ENCODE results near the gene WDR88. TPM values are rescaled to one million over a fixed set of nuclear protein-coding genes. Genes with fewer than 3 reads are reported as not detected.

The WDR88 gene
- total and polyA plus RNA-seq, 12 donors: 0.03 to 0.11 TPM; not detected in 10

GRCh38 chr19:33130433-33130832, 1.5 kb upstream of the WDR88 start:
- Histone ChIP-seq H3K4me1 (replicated peaks in 1 of 2) (peaks cover 0 to 11% of the 10 kb centered on the region in 2 donors), H3K9me3 (replicated peaks in 1 of 3) (no peaks in the 10 kb centered on the region), H3K27ac (peak overlapping the region in 1 of 5 donors; percentile 49), H3K36me3 (replicated peaks in 1 of 2) (peaks cover 0 to 20% of the 10 kb centered on the region in 2 donors), H3K27me3 (no peaks in the 10 kb centered on the region), H3K4me3 (no peak overlapping the region)
- TF ChIP-seq POLR2A (IDR thresholded peaks at IDR 0.05) (no peak), CTCF (IDR thresholded peaks at IDR 0.05) (no peak)
- no peak for DNase-seq
- intact Hi-C loops (cut with DNase I): no loop called here
- 61 to 64% (median 64%) methylated on average over 5 to 6 of the region's 6 CpGs for WGBS, 4 donors

- no peaks in the 10 kb centered on the region for H3K9me3 ChIP-seq (replicated peaks in 1 of 3)
- peaks cover 0 to 11% of the 10 kb centered on the region in 2 donors for H3K36me3 ChIP-seq (replicated peaks in 1 of 2)
- intact Hi-C loops (cut with DNase I): no loop called here
- no peak overlapping the region for H3K4me3 ChIP-seq
- TF ChIP-seq CTCF (IDR thresholded peaks at IDR 0.05) (no peak), POLR2A (IDR thresholded peaks at IDR 0.05) (no peak)
- 78 to 87% (median 84%) methylated on average over 8 to 15 of the region's 15 CpGs for WGBS, 4 donors
- no peaks in the 10 kb centered on the region for H3K27me3 ChIP-seq
- no peak for DNase-seq
- H3K4me1 ChIP-seq (replicated peaks in 1 of 2): peaks cover 0 to 11% of the 10 kb centered on the region in 2 donors
- no peak overlapping the region for H3K27ac ChIP-seq
Measured at GRCh38 chr19:33132425-33132824, 511 bp downstream of the WDR88 start.

DNA sequence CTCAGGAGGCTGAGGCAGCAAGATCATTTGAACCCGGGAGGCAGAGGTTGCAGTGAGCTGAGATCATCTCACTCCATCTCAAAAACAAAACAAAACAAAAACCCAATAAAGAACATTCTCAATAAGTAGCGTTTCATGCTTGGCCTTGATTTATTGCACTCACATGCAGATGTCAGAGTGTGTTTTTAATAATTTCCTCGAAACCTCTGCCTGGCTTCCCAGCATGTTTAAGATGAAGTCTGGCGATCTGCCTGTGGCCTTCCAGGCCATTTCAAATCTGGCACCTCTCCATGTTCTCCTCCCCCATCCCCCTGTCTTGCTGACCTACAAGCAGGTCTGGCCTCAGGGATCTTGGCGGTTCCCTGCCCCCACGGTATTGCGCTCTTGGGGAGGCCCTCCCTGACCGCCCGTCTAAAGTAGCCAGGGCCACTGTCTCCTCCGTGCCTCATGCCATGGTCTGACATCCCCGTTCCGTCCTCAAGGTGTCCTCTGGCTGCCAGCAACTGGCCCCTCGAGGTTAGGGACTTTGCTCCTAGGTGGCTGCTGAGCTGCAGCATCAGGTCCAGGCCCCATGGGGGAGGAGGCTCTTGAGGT, 1.6 kb downstream of the WDR88 start:
- TF ChIP-seq CTCF (IDR thresholded peaks at IDR 0.05): peak in 1 of 6 experiments; percentile 3
- TF ChIP-seq POLR2A (IDR thresholded peaks at IDR 0.05): no peak
- Histone ChIP-seq H3K9me3 (replicated peaks in 1 of 3) (no peaks in the 10 kb centered on the region), H3K4me1 (replicated peaks in 1 of 2) (peaks cover 0 to 11% of the 10 kb centered on the region in 2 donors), H3K27me3 (no peaks in the 10 kb centered on the region), H3K36me3 (replicated peaks in 1 of 2) (peaks cover 0 to 5% of the 10 kb centered on the region in 2 donors), H3K4me3 (no peak overlapping the region), H3K27ac (no peak overlapping the region)
- WGBS, 4 donors: 23 to 30% (median 28%) methylated on average over 11 to 13 of the region's 13 CpGs
- peak; percentile 32 to 81 (median 53) for DNase-seq
- intact Hi-C loops (cut with DNase I): no loop called here

DNA sequence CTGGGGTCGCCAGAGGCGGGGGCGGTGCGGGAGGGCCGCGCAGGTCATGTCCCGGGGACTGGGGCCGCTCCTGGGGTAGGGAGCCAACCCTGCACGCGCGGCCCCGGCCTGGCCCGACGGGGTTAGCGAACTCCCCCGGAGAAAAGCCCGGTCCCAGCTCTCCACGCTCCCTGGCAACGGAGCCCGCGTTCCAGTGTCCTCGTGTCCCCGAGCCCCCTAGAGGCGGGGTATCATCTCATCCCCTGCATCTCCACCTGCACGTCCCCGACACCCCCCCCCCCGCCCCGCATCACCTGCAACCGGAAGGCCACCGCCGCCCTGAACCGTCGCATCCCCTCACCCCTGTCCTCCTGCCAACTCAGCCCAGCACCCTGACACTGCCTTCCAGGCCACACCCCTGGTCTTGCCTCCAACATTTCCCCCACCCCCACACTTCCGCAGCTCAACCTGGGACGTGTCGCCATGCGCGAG, 2.7 kb downstream of the WDR88 start:
- DNase-seq: no peak
- Histone ChIP-seq H3K4me3 (no peak overlapping the region), H3K4me1 (replicated peaks in 1 of 2) (peaks cover 0 to 11% of the 10 kb centered on the region in 2 donors), H3K36me3 (replicated peaks in 1 of 2) (peaks cover 0 to 5% of the 10 kb centered on the region in 2 donors), H3K27me3 (no peaks in the 10 kb centered on the region), H3K27ac (no peak overlapping the region), H3K9me3 (replicated peaks in 1 of 3) (no peaks in the 10 kb centered on the region)
- no peak for TF ChIP-seq POLR2A (IDR thresholded peaks at IDR 0.05)
- no peak for TF ChIP-seq CTCF (IDR thresholded peaks at IDR 0.05)
- WGBS, 4 donors: 21 to 43% (median 24%) methylated on average over 11 to 38 of the region's 38 CpGs
- intact Hi-C loops (cut with DNase I): no loop called here
